Spleen (tissue), 11 donors: Measurements from ENCODE around the gene TCHH. TPM values are rescaled to one million over a fixed set of nuclear protein-coding genes. Genes with fewer than 3 reads are reported as not detected.
"Not testable (repeated sequence)": the region's sequence is repeated elsewhere in the genome, so short reads cannot be mapped to it uniquely, and the experiment has no call there.

Experiments
- DNase-seq: peaks from one replicate; pipeline ENCODE4 v3.0.0-alpha.2; 2020
- H3K27ac ChIP-seq, 8 donors: fragments of 200-600 bp; sonication (generic) in 7 of 8; 1 replicate in 4 of 8; 2 replicates in 4 of 8; pipeline versions ENCODE4 v1.5.0 to v1.8.0; 2016 to 2021; ENCODE audit warnings: inconsistent platforms in 4 of 8, mild to moderate bottlenecking in 4 of 8, moderate library complexity in 1 of 8
- H3K27me3 ChIP-seq, 7 donors: fragments of 200-600 bp; sonication (generic) in 6 of 7; replicated peaks in 1 of 7; 1 replicate in 4 of 7; 2 replicates in 3 of 7; pipeline versions ENCODE4 v1.5.0 to v1.8.0; 2016 to 2021; ENCODE audit warnings: inconsistent platforms in 3 of 7, mild to moderate bottlenecking in 1 of 7
- H3K36me3 ChIP-seq, 6 donors: fragments of 200-600 bp; sonication (generic) in 5 of 6; 1 replicate in 4 of 6; 2 replicates in 2 of 6; pipeline versions ENCODE4 v1.5.0 to v1.8.0; 2016 to 2021; ENCODE audit warnings: inconsistent platforms in 2 of 6
- H3K4me1 ChIP-seq, 6 donors: fragments of 200-600 bp; sonication (generic) in 5 of 6; 1 replicate in 3 of 6; 2 replicates in 3 of 6; pipeline versions ENCODE4 v1.5.0 to v1.8.0; 2016 to 2021; ENCODE audit warnings: inconsistent platforms in 3 of 6
- H3K4me3 ChIP-seq, 8 donors: fragments of 200-600 bp; sonication (generic) in 7 of 8; 1 replicate in 4 of 8; 2 replicates in 4 of 8; pipeline versions ENCODE4 v1.5.0 to v1.8.0; 2016 to 2021; ENCODE audit warnings: inconsistent platforms in 4 of 8, mild to moderate bottlenecking in 4 of 8, moderate library complexity in 2 of 8
- H3K9me3 ChIP-seq, 8 donors: fragments of 200-600 bp; sonication (generic) in 7 of 8; 1 replicate in 4 of 8; 2 replicates in 4 of 8; pipeline versions ENCODE4 v1.5.0 to v1.8.0; 2016 to 2021; ENCODE audit warnings: inconsistent platforms in 4 of 8
- CTCF ChIP-seq, 11 experiments: fragments of 200-600 bp in 7 of 11; fragments of 450-650 bp in 4 of 11; sonication (generic) in 4 of 11; IDR thresholded peaks in 8 of 11; conservative IDR thresholded peaks in 3 of 11; 1 replicate in 7 of 11; 2 replicates in 4 of 11; pipeline versions ENCODE4 v1.4.0 to v1.8.0; 2016 to 2021; ENCODE audit warnings: antibody characterized with exemption in 11 of 11, inconsistent platforms in 4 of 11, mild to moderate bottlenecking in 1 of 11
- POLR2A ChIP-seq, 3 donors: fragments of 450-650 bp; IDR thresholded peaks; one replicate each; pipeline ENCODE4 v1.5.1; 2017; ENCODE audit warnings: antibody characterized with exemption in 3 of 3, mild to moderate bottlenecking in 1 of 3
- POLR2AphosphoS5 ChIP-seq, 3 donors: sonication (generic); formaldehyde crosslinking; IDR thresholded peaks; one replicate each; pipeline ENCODE4 v1.5.1; 2017; ENCODE audit warnings: antibody characterized with exemption in 3 of 3
- WGBS, 5 donors: extraction: QIAGEN DNeasy Blood & Tissue Kit in 3 of 5; methylation state at CpG; one replicate each; pipeline versions ENCODE4 v1.1.5 to v1.1.7; 2013 to 2018; 5-methylcytosine and 5-hydroxymethylcytosine counted together
- intact Hi-C: fragments of 100-400 bp; cut with DNase I; formaldehyde crosslinking; loops from one replicate; pipeline ENCODE4 v1.15.0; 2023; ENCODE audit warnings: low total_unique reads
- polyA plus RNA-seq, 3 donors: library from polyadenylated mRNA; stranded (reverse); fragments of 200-250 nt; gene quantifications; one replicate each; pipeline ENCODE4 v1.2.1, GENCODE V29; 2013
- total RNA-seq, 7 donors: library from RNA; depleted of rRNA in 3 of 7; stranded (reverse); fragments of >200 nt in 3 of 7; fragmentation: NEBNext Ultra II Directional in 4 of 7; extraction: Animal tissue kit (Norgen Biotek cat#: 25700) in 4 of 7; gene quantifications; one replicate each; pipeline versions ENCODE4 v1.1.0 to v1.2.1, GENCODE V29; 2016 to 2021
- donor health status: healthy with polysubstance abuse.
- donor health status: DM: no; HTN: no; CAD: no; lungs with moderate emphysema.
- donor health status: DM: no; HTN: no; CAD: no.
- donor health status: Bipolar disorder and iron deficiency.
- donor health status: healthy.
- donor health status: DM: no; HTN: no; CAD: no.
- donor health status: DM: yes; HTN: yes; CAD: no.

Gene TCHH
- total and polyA plus RNA-seq, 10 donors, result 0.24 to 9.6 (median 2.1) TPM

GRCh38 chr1:152089014-152089674 lies 26.1 kb downstream of the TCHH start, which contains the start of gene TCHHL1:
TSS of gene TCHHL1 (minus strand) at chr1:152089064. CDS start at chr1:152088143, 921 bp downstream.
- intact Hi-C loops, result no loop called here
- WGBS, 5 donors, result 75 to 85% (median 80%) methylated on average over 5 of the region's 5 CpGs
- no peak for TF ChIP-seq CTCF (IDR thresholded peaks at IDR 0.05 in 8 of 11, conservative IDR thresholded peaks at IDR 0.05 in 3 of 11)
- no peak for TF ChIP-seq POLR2A (IDR thresholded peaks at IDR 0.05)
- no peak for TF ChIP-seq POLR2AphosphoS5 (IDR thresholded peaks at IDR 0.05)

GRCh38 chr1:152086760-152087159 lies 28.5 kb downstream of the TCHH start:
- no peak overlapping the region for H3K4me3 ChIP-seq
- H3K4me1 ChIP-seq, result no peaks in the 10 kb centered on the region
- peaks cover 0 to 2% (median 0%) of the 10 kb centered on the region in 8 donors for H3K9me3 ChIP-seq
- peaks cover 0 to 42% (median 7%) of the 10 kb centered on the region in 7 donors for H3K27me3 ChIP-seq
- TF ChIP-seq POLR2AphosphoS5 (IDR thresholded peaks at IDR 0.05) (no peak), CTCF (IDR thresholded peaks at IDR 0.05 in 8 of 11, conservative IDR thresholded peaks at IDR 0.05 in 3 of 11) (no peak), POLR2A (IDR thresholded peaks at IDR 0.05) (no peak)
- no peak for DNase-seq
- H3K36me3 ChIP-seq, result no peaks in the 10 kb centered on the region
- intact Hi-C loops, result no loop called here
- H3K27ac ChIP-seq, result no peak overlapping the region

More at GRCh38 chr1:152089014-152089674, 26.1 kb downstream of the TCHH start, which contains the start of gene TCHHL1:
- DNase-seq, result no peak
- Histone ChIP-seq H3K36me3 (no peaks in the 10 kb centered on the region), H3K27ac (no peak within 1 kb of the TSS), H3K27me3 (peaks cover 0 to 42% (median 7%) of the 10 kb centered on the region in 7 donors), H3K9me3 (peaks cover 0 to 23% (median 20%) of the 10 kb centered on the region in 8 donors), H3K4me3 (no peak within 1 kb of the TSS), H3K4me1 (no peaks in the 10 kb centered on the region)

- Histone ChIP-seq H3K27ac (no peak overlapping the region), H3K27me3 (peaks cover 0 to 39% (median 7%) of the 10 kb centered on the region in 7 donors), H3K36me3 (no peaks in the 10 kb centered on the region), H3K4me3 (no peak overlapping the region), H3K9me3 (no peaks in the 10 kb centered on the region), H3K4me1 (no peaks in the 10 kb centered on the region)
- DNase-seq, result no peak
- intact Hi-C loops, result no loop called here
- TF ChIP-seq POLR2A (IDR thresholded peaks at IDR 0.05) (no peak), CTCF (IDR thresholded peaks at IDR 0.05 in 8 of 11, conservative IDR thresholded peaks at IDR 0.05 in 3 of 11) (no peak), POLR2AphosphoS5 (IDR thresholded peaks at IDR 0.05) (no peak)
- WGBS, 5 donors, result 30 to 49% (median 41%) methylated on average over 1 of the region's 1 CpG
Measured at GRCh38 chr1:152084853-152085252, 30.4 kb downstream of the TCHH start.

GRCh38 chr1:152081026-152081425 lies 34.2 kb downstream of the TCHH start:
- H3K27ac ChIP-seq, DNase-seq, H3K4me1 ChIP-seq, H3K4me3 ChIP-seq, intact Hi-C loops, H3K9me3 ChIP-seq, H3K36me3 ChIP-seq: not testable (repeated sequence)
- WGBS, 5 donors, result 91 to 100% (median 95%) methylated on average over 4 to 17 of the region's 17 CpGs
- peaks cover 0 to 36% (median 0%) of the 10 kb centered on the region in 7 donors for H3K27me3 ChIP-seq

- H3K4me1 ChIP-seq, DNase-seq, H3K27ac ChIP-seq, H3K9me3 ChIP-seq, H3K36me3 ChIP-seq, intact Hi-C loops, H3K4me3 ChIP-seq: not testable (repeated sequence)
- 84 to 94% (median 91%) methylated on average over 17 of the region's 17 CpGs for WGBS, 5 donors
- peaks cover 0 to 39% (median 0%) of the 10 kb centered on the region in 7 donors for H3K27me3 ChIP-seq
Measured at GRCh38 chr1:152080494-152080893, 34.8 kb downstream of the TCHH start.
